H1 (cell line): Measurements from ENCODE around the gene TSPAN6. TPM values are rescaled to one million over a fixed set of nuclear protein-coding genes. Genes with fewer than 3 reads are reported as not detected.

Experiments
- CTCF ChIA-PET: fragments of 300-600 bp; sonication (Branson Sonifier 250); formaldehyde crosslinking; loops from one replicate; lab custom pipeline; 2021; ENCODE audit not compliant: partially characterized antibody; lab: Charles Lee
- POLR2A ChIA-PET: fragments of 300-600 bp; sonication (Branson Sonifier 250); formaldehyde crosslinking; loops from one replicate; lab custom pipeline; 2021; ENCODE audit warnings: inconsistent platforms; ENCODE audit not compliant: partially characterized antibody; lab: Charles Lee
- DNase-seq, 2 experiments: peaks; one replicate each; pipeline versions ENCODE4 v3.0.0 to v3.0.0-alpha.2; 2010 to 2022; ENCODE audit warnings: low spot score in 2 of 2, low read depth in 1 of 2, mixed read lengths in 1 of 2
- FAIRE-seq: peaks from 2 replicates; lab custom pipeline; 2011; peaks lifted over from hg19 to GRCh38; lab: Jason Lieb, UNC
- H2AFZ ChIP-seq: 2 replicates; pipeline ENCODE4 v1.8.1; 2012; ENCODE audit warnings: low read length, inconsistent platforms
- H2AK5ac ChIP-seq: 2 replicates; pipeline ENCODE4 v1.6.1; 2013; ENCODE audit warnings: low read depth, low read length
- H2BK120ac ChIP-seq: replicated peaks from 2 replicates; pipeline ENCODE3; 2013; ENCODE audit warnings: low read depth, low read length, inconsistent platforms
- H2BK12ac ChIP-seq: 2 replicates; pipeline ENCODE4 v1.6.1; 2013; ENCODE audit warnings: low read depth, low read length
- H2BK15ac ChIP-seq: 2 replicates; pipeline ENCODE4 v1.6.1; 2013; ENCODE audit warnings: low read length
- H2BK20ac ChIP-seq: 2 replicates; pipeline ENCODE4 v1.6.1; 2013; ENCODE audit warnings: low read length
- H2BK5ac ChIP-seq: 2 replicates; pipeline ENCODE4 v1.6.1; 2013; ENCODE audit warnings: low read depth, low read length
- H3K14ac ChIP-seq: 2 replicates; pipeline ENCODE4 v1.6.1; 2013; ENCODE audit warnings: inconsistent platforms; ENCODE audit not compliant: insufficient read length
- H3K18ac ChIP-seq: 2 replicates; pipeline ENCODE4 v1.6.1; 2013; ENCODE audit warnings: low read length; ENCODE audit errors: extremely low read depth
- H3K23ac ChIP-seq: 2 replicates; pipeline ENCODE4 v1.6.1; 2013; ENCODE audit warnings: inconsistent platforms; ENCODE audit not compliant: insufficient read length
- H3K23me2 ChIP-seq: 2 replicates; pipeline ENCODE4 v1.6.1; 2013; ENCODE audit warnings: low read depth, low read length
- H3K27ac ChIP-seq: 2 replicates; pipeline ENCODE4 v1.6.1; 2011; ENCODE audit warnings: low read depth, low read length, inconsistent platforms
- H3K27me3 ChIP-seq, 4 experiments: replicated peaks in 1 of 4; 1 replicate in 1 of 4; 2 replicates in 3 of 4; pipeline versions ENCODE4 v1.6.1 to v1.8.1; 2011 to 2013; ENCODE audit warnings: low read length in 3 of 4, mild to moderate bottlenecking in 3 of 4, inconsistent platforms in 2 of 4, mixed read lengths in 2 of 4, moderate library complexity in 1 of 4; ENCODE audit not compliant: control insufficient read depth in 3 of 4, insufficient read depth in 3 of 4; ENCODE audit errors: extremely low read depth in 1 of 4
- H3K36me3 ChIP-seq, 4 experiments: 2 replicates each; pipeline versions ENCODE4 v1.6.1 to v1.8.1; 2011 to 2013; ENCODE audit warnings: mild to moderate bottlenecking in 4 of 4, low read length in 3 of 4, moderate library complexity in 2 of 4, control low read depth in 1 of 4, inconsistent platforms in 1 of 4; ENCODE audit not compliant: insufficient read depth in 4 of 4, control insufficient read depth in 2 of 4
- H3K4ac ChIP-seq: replicated peaks from 2 replicates; pipeline ENCODE3; 2013; ENCODE audit warnings: low read length, low read depth, mixed read lengths, inconsistent platforms; ENCODE audit not compliant: insufficient read length
- H3K4me1 ChIP-seq, 4 experiments: replicated peaks in 1 of 4; 1 replicate in 1 of 4; 2 replicates in 3 of 4; pipeline versions ENCODE4 v1.6.1 to v1.8.1; 2011 to 2013; ENCODE audit warnings: low read length in 3 of 4, inconsistent platforms in 2 of 4, mixed read lengths in 1 of 4; ENCODE audit not compliant: insufficient read depth in 4 of 4, control insufficient read depth in 3 of 4
- H3K4me2 ChIP-seq, 2 experiments: 2 replicates each; pipeline versions ENCODE4 v1.6.1 to v1.8.1; 2011 to 2013; ENCODE audit warnings: low read depth in 2 of 2, low read length in 2 of 2, control low read depth in 1 of 2, inconsistent platforms in 1 of 2, mild to moderate bottlenecking in 1 of 2; ENCODE audit not compliant: insufficient read depth in 1 of 2
- H3K4me3 ChIP-seq, 4 experiments: fragments of 200-600, 300-600 bp in 1 of 4; sonication (generic), shearing (Covaris generic), sonication (Bioruptor Twin) in 1 of 4; 2 replicates each; pipeline versions ENCODE4 v1.5.1 to v1.8.1; 2011 to 2016; ENCODE audit warnings: low read length in 4 of 4, low read depth in 3 of 4, control low read depth in 2 of 4, inconsistent platforms in 2 of 4, mild to moderate bottlenecking in 2 of 4, mixed read lengths in 1 of 4, moderate library complexity in 1 of 4; ENCODE audit not compliant: insufficient read depth in 2 of 4; ENCODE audit errors: extremely low read depth in 1 of 4
- H3K56ac ChIP-seq: replicated peaks from 2 replicates; pipeline ENCODE3; 2013; ENCODE audit warnings: low read depth, mild to moderate bottlenecking, mixed read lengths, low read length, inconsistent platforms; ENCODE audit not compliant: insufficient read length
- H3K79me1 ChIP-seq: 2 replicates; pipeline ENCODE4 v1.6.1; 2013; ENCODE audit warnings: low read depth, low read length, control low read depth
- H3K79me2 ChIP-seq, 2 experiments: 2 replicates each; pipeline versions ENCODE4 v1.6.1 to v1.8.1; 2012 to 2013; ENCODE audit warnings: low read length in 2 of 2, mild to moderate bottlenecking in 2 of 2, inconsistent platforms in 1 of 2; ENCODE audit not compliant: insufficient read depth in 2 of 2, control insufficient read depth in 1 of 2
- H3K9ac ChIP-seq, 4 experiments: replicated peaks in 1 of 4; 1 replicate in 1 of 4; 2 replicates in 3 of 4; pipeline versions ENCODE4 v1.6.1 to v1.8.1; 2011 to 2013; ENCODE audit warnings: low read depth in 3 of 4, low read length in 3 of 4, control low read depth in 2 of 4, mild to moderate bottlenecking in 2 of 4, moderate library complexity in 2 of 4, inconsistent platforms in 1 of 4; ENCODE audit errors: extremely low read depth in 1 of 4
- H3K9me3 ChIP-seq, 2 experiments: 2 replicates each; pipeline versions ENCODE4 v1.6.1 to v1.8.1; 2012 to 2013; ENCODE audit warnings: mild to moderate bottlenecking in 2 of 2, moderate library complexity in 2 of 2, control low read depth in 1 of 2, inconsistent platforms in 1 of 2, low read depth in 1 of 2, low read length in 1 of 2, mixed read lengths in 1 of 2; ENCODE audit not compliant: insufficient read depth in 2 of 2
- H4K20me1 ChIP-seq, 2 experiments: replicated peaks in 1 of 2; 2 replicates each; pipeline versions ENCODE3 to v1.8.1; 2011 to 2013; ENCODE audit warnings: inconsistent platforms in 2 of 2, low read length in 2 of 2, mild to moderate bottlenecking in 1 of 2; ENCODE audit not compliant: insufficient read depth in 2 of 2, control insufficient read depth in 1 of 2
- H4K5ac ChIP-seq: 2 replicates; pipeline ENCODE4 v1.6.1; 2013; ENCODE audit warnings: low read length, low read depth, mixed read lengths, inconsistent platforms; ENCODE audit not compliant: insufficient read length
- H4K8ac ChIP-seq: 2 replicates; pipeline ENCODE4 v1.8.0; 2013; ENCODE audit warnings: mild to moderate bottlenecking, moderate library complexity, low read length, inconsistent platforms; ENCODE audit not compliant: insufficient read depth; ENCODE audit errors: extremely low read depth
- H4K91ac ChIP-seq: replicated peaks from 2 replicates; pipeline ENCODE3; 2013; ENCODE audit warnings: low read length, mixed read lengths, inconsistent platforms; ENCODE audit not compliant: insufficient read length
- KDM1A ChIP-seq: fragments of 200-600, 300-600 bp; sonication (generic); IDR thresholded peaks from 2 replicates; pipeline ENCODE4 v1.7.1; 2016; ENCODE audit warnings: mild to moderate bottlenecking, low read length, borderline replicate concordance
- NRF1 ChIP-seq: IDR thresholded peaks from 2 replicates; pipeline ENCODE4 v1.6.1; 2011; ENCODE audit warnings: mild to moderate bottlenecking, low read depth, low read length, improper control_type of control experiment
- WGBS, 2 experiments: shearing (Covaris generic) in 1 of 2; methylation state at CpG; one replicate each; pipeline versions ENCODE4 v1.1.6 to v1.1.7; 2013 to 2015; ENCODE audit warnings: low lambda C conversion rate in 2 of 2, mixed read lengths in 2 of 2, inconsistent platforms in 1 of 2, low coverage in 1 of 2, missing lambda C conversion rate in 1 of 2; ENCODE audit not compliant: insufficient replicate concordance in 2 of 2, insufficient coverage in 1 of 2, insufficient read length in 1 of 2; ENCODE audit errors: extremely low coverage in 1 of 2, missing lambda C conversion rate in 1 of 2; 5-methylcytosine and 5-hydroxymethylcytosine counted together
- polyA plus RNA-seq, 7 experiments: library from polyadenylated mRNA; depleted of rRNA in 3 of 7; stranded (reverse) in 5 of 7; unstranded in 2 of 7; fragments of >200 nt in 5 of 7; fragments of 200-250 nt in 2 of 7; gene quantifications; 1 replicate in 5 of 7; 2 replicates in 1 of 7; 4 replicates in 1 of 7; pipeline versions ENCODE4 v1.2.1 to v1.2.3, GENCODE V29; 2011 to 2013; ENCODE audit warnings: missing spikeins in 2 of 7, mixed read lengths in 2 of 7
- total RNA-seq: library from RNA; stranded (reverse); fragmentation: NEBNext Ultra II Directional; extraction: Animal tissue kit (Norgen Biotek cat#: 25700); gene quantifications from 2 replicates; pipeline ENCODE4 v1.2.1, GENCODE V29; 2021

The TSPAN6 gene
- total and polyA plus RNA-seq, 2 of the 8 experiments (the other 6 are each of a cell fraction or from before 2014, with no cell fraction given): 58.1 to 67.7 TPM

DNA sequence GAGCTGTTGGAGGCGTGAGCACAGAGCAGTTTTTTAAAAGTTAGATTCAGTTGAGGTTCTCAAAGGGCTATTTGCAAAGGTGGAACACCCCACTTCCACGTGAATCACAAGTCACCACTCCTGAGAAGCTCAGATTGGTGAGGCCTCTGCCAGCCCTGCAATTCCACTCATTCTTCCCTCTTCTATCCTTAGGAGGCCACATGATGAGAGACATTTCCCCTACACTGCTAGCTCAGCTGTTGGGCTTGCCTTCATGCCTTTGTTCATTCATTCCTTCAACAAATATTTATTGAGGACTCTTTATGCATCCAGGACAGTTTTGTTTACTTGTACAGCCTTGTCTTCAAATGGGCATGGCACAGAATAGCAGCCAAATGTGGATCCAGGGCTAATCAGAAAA is 11.1 kb upstream of the TSPAN6 start:
- Histone ChIP-seq H3K36me3 (no peaks in the 10 kb centered on the region), H3K27ac (no peak overlapping the region), H3K14ac (no peak overlapping the region), H4K5ac (no peak overlapping the region), H3K79me1 (no peaks in the 10 kb centered on the region), H3K18ac (no peak overlapping the region), H3K23me2 (no peaks in the 10 kb centered on the region), H4K8ac (no peak overlapping the region), H2BK12ac (no peak overlapping the region), H3K79me2 (no peaks in the 10 kb centered on the region), H3K9ac (no peak overlapping the region), H3K4me2 (no peak overlapping the region), H2AFZ (no peak overlapping the region), H3K4me3 (no peak overlapping the region), H2BK15ac (no peak overlapping the region), H2BK5ac (no peak overlapping the region), H4K91ac (no peak overlapping the region), H4K20me1 (no peaks in the 10 kb centered on the region), H2AK5ac (no peak overlapping the region), H3K4ac (no peak overlapping the region), H2BK120ac (no peak overlapping the region), H3K4me1 (peaks cover 0 to 10% (median 4%) of the 10 kb centered on the region in 4 experiments; a peak in 3 of 7 replicates), H3K23ac (no peak overlapping the region), H3K9me3 (no peaks in the 10 kb centered on the region), H3K56ac (no peak overlapping the region), H2BK20ac (no peak overlapping the region), H3K27me3 (no peaks in the 10 kb centered on the region)
- DNase-seq (no peak), FAIRE-seq (no peak)
- WGBS, 2 experiments: 92% methylated on average over 2 of the region's 2 CpGs; no CpG with 5 or more reads in 1 of the 2 experiments
- CTCF ChIA-PET: interaction anchor here (1.1 kb wide), 1 partner anchor 11 kb away, joined by 3 read pairs; no protein-coding TSS in a partner anchor
- POLR2A ChIA-PET: interaction anchor here (1.4 kb wide), 1 partner anchor 11 kb away, joined by 8 read pairs; the partner anchor contains the start of gene TSPAN6
- no peak for TF ChIP-seq KDM1A
- TF ChIP-seq NRF1: no peak
